Measurements from ENCODE around the gene RPS6KA2. TPM values are rescaled to one million over a fixed set of nuclear protein-coding genes. Genes with fewer than 3 reads are reported as not detected.

RPS6KA2 gene
- total RNA-seq, 1 donor from 2014 or later, result 37.5 TPM

DNA sequence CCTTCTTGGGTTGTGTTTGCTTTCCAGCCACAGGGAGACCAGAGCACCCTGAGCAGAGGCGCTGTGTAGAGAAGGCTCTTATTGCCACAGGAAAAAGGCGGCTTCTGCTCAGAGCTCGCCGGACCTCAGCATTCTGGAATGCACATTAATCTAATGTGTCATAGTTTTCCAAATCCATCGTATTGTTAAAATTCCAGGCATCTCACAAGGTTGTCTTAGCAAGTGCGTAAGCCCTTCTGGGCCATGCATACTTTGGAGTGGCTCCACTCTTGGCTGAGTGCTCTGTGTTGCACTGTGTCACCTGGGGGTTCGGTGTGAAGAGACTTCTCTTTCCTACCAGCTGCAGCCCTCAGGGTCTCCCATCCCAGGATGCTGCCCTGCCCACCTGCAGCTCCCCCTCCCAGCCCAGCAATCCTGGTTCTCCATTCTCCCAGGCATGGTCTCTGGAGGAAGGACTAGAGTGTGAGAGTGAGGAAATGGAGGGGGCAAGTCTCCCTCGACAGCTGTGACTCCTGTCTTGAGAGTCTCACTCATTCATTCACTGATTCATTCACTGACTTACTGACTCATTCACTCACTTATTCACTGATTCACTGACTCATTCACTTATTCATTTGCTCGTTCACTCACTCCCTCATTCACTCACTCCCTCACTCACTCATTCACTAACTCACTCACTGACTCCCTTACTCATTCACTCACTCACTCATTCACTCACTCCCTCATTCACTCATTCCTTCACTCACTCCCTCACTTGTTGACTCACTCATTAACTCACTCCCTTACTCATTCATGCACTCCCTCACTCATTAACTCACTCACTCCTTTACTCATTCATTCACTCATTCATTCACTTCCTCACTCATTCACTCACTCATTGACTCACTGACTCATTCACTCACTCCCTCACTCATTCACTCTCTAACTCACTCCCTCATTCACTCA, 160.6 kb downstream of the RPS6KA2 start:
- Mint-ChIP-seq H3K4me3 (ENCODE audit: low read depth) (no peak overlapping the region), H3K9me3 (ENCODE audit: low read depth) (no peaks in the 10 kb centered on the region), H3K27me3 (no peaks in the 10 kb centered on the region), H3K4me1 (ENCODE audit: low read depth) (peaks cover 2% of the 10 kb centered on the region), H3K36me3 (ENCODE audit: insufficient read depth) (peaks cover 6% of the 10 kb centered on the region), H3K27ac (peak overlapping the region; percentile 57)
- TF ChIP-seq, protein P1, sequence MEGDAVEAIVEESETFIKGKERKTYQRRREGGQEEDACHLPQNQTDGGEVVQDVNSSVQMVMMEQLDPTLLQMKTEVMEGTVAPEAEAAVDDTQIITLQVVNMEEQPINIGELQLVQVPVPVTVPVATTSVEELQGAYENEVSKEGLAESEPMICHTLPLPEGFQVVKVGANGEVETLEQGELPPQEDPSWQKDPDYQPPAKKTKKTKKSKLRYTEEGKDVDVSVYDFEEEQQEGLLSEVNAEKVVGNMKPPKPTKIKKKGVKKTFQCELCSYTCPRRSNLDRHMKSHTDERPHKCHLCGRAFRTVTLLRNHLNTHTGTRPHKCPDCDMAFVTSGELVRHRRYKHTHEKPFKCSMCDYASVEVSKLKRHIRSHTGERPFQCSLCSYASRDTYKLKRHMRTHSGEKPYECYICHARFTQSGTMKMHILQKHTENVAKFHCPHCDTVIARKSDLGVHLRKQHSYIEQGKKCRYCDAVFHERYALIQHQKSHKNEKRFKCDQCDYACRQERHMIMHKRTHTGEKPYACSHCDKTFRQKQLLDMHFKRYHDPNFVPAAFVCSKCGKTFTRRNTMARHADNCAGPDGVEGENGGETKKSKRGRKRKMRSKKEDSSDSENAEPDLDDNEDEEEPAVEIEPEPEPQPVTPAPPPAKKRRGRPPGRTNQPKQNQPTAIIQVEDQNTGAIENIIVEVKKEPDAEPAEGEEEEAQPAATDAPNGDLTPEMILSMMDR (IDR thresholded peaks at IDR 0.05; ENCODE audit: unreplicated experiment), result no peak
- no peak for DNase-seq (ENCODE audit: low spot score, unreplicated experiment)

DNA sequence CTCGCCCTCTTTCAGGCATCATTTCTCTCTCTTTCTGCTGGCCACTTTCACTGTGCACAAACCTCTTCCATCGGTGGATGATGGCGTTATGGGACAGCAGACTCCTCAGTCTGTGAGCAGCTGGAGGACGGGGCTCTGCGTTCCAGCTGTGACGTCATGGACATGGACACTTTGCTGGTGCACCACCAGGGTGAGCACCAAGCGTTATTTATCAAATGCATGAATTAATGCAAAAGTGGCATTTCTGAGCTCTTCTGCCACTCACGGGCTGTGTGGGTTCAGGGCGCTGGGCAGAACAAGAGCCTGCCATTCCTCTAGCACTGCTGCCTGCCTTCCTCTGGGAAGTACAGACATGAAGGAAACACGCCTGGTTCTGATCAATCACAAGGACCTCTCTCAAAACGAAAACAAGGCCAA, 161.4 kb downstream of the RPS6KA2 start:
- TF ChIP-seq, protein P1 (IDR thresholded peaks at IDR 0.05; ENCODE audit: unreplicated experiment), result no peak

DNA sequence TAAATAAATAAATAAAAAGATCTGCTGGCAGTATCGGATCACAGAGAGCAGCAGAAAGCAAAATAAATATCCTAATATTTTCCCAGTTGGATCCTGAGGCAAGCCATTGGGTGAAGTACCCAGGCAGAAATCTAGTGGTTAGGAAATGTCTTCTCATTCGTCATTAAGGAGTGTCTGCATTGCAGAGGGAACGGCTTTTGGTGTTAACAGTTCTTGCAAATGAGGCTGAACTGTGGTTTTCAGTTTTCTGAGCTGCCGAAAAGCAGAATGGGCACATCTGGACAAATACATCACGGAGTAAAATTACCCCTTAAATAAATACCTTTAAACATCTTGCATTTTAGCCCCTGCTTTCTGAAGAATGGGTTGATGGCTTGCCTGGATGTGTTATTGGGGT, 162.1 kb downstream of the RPS6KA2 start:
- H3K27ac Mint-ChIP-seq, result no peak overlapping the region
- H3K9me3 Mint-ChIP-seq (ENCODE audit: low read depth), result no peaks in the 10 kb centered on the region
- H3K36me3 Mint-ChIP-seq (ENCODE audit: insufficient read depth), result peaks cover 6% of the 10 kb centered on the region
- no peak for DNase-seq (ENCODE audit: low spot score, unreplicated experiment)
- H3K4me1 Mint-ChIP-seq (ENCODE audit: low read depth), result peaks cover 2% of the 10 kb centered on the region
- H3K4me3 Mint-ChIP-seq (ENCODE audit: low read depth), result no peak overlapping the region
- TF ChIP-seq, protein P1 (IDR thresholded peaks at IDR 0.05; ENCODE audit: unreplicated experiment), result no peak
- H3K27me3 Mint-ChIP-seq, result no peaks in the 10 kb centered on the region

More for the DNA sequence above, 161.4 kb downstream of the RPS6KA2 start:
- Mint-ChIP-seq H3K27me3 (no peaks in the 10 kb centered on the region), H3K4me3 (ENCODE audit: low read depth) (no peak overlapping the region), H3K4me1 (ENCODE audit: low read depth) (peaks cover 2% of the 10 kb centered on the region), H3K36me3 (ENCODE audit: insufficient read depth) (peaks cover 6% of the 10 kb centered on the region), H3K27ac (no peak overlapping the region), H3K9me3 (ENCODE audit: low read depth) (no peaks in the 10 kb centered on the region)
- no peak for DNase-seq (ENCODE audit: low spot score, unreplicated experiment)

DNA sequence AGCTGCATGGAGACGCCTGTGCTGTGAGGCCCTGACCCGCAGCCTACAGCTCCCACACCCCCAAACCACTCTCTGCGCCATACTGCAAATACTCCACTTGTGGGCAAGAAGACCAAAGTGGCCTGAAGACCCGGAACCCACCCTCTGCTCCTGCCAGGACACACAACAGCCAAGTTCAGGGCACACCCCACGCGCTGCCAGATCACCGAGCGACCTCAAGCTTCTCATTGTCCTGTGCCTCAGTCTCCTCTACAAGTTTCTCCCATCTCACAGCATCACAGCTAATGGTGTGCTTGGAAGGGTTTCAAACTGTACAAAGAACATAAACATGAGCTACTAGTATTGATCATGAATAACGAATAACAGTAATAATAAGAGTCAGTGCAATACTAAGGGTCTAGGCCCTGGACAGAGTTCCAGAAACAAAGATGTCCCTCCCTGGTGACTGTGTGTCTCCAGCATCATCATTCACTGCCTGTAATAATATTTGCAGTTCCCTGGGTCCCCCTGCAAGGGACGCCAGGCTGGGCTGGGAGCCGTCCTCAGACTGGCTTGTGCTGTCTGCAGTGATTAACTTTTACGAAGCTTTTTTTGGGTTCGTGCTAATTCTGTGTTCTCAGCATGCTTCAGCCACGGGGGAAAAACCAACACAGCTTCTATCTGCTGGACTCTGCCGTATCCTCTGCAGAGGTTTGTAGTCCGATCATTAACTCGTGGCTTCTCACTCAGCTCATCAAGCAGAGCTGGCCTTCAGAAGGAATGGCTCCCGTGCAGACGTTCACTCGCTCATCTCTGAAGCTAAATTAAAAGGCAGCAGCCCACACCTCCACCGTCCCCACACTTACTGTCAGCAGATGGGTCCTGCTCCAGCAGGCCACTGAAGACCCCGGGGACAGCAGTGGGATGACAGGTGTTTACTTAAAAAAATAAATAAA, 162.7 kb downstream of the RPS6KA2 start:
- TF ChIP-seq, protein P1 (IDR thresholded peaks at IDR 0.05; ENCODE audit: unreplicated experiment), result no peak
- Mint-ChIP-seq H3K36me3 (ENCODE audit: insufficient read depth) (peaks cover 7% of the 10 kb centered on the region), H3K4me3 (ENCODE audit: low read depth) (no peak overlapping the region), H3K9me3 (ENCODE audit: low read depth) (no peaks in the 10 kb centered on the region), H3K27ac (no peak overlapping the region), H3K4me1 (ENCODE audit: low read depth) (peaks cover 2% of the 10 kb centered on the region), H3K27me3 (no peaks in the 10 kb centered on the region)
- DNase-seq (ENCODE audit: low spot score, unreplicated experiment), result no peak
